ENCODE measurements around the gene LIPN. TPM values are rescaled to one million over a fixed set of nuclear protein-coding genes. Genes with fewer than 3 reads are reported as not detected.
"Not testable (repeated sequence)": the region's sequence is repeated elsewhere in the genome, so short reads cannot be mapped to it uniquely, and the experiment has no call there.

Gene LIPN
- total RNA-seq (2014; rRNA removed; shearing (Covaris generic)) = not detected in 2 replicates
- not detected in 2 replicates for polyA plus RNA-seq (2014; cell fraction: nucleus; rRNA removed)

GRCh38 chr10:88759366-88760101 lies at the start of gene LIPN:
Gene LIPN, plus strand, starts transcription at chr10:88760020. Its CDS starts 1,386 bp downstream, at chr10:88761406.
- no peak for DNase-seq (ENCODE audit: extremely low read depth, low read depth)

GRCh38 chr10:88715517-88715916 lies 44.3 kb upstream of the LIPN start:
- DNase-seq (ENCODE audit: extremely low read depth, low read depth) = no peak

GRCh38 chr10:88721392-88721791 lies 38.4 kb upstream of the LIPN start:
- DNase-seq (ENCODE audit: extremely low read depth, low read depth) = no peak

- DNase-seq (ENCODE audit: extremely low read depth, low read depth) = no peak
These were observed 34.0 kb upstream of the LIPN start for GRCh38 chr10:88725798-88726197.

- DNase-seq (ENCODE audit: extremely low read depth, low read depth) = no peak
These were observed 31.6 kb upstream of the LIPN start for GRCh38 chr10:88728107-88728763.

GRCh38 chr10:88730864-88731263 lies 29.0 kb upstream of the LIPN start:
- DNase-seq (ENCODE audit: extremely low read depth, low read depth) = no peak

- no peak for DNase-seq (ENCODE audit: extremely low read depth, low read depth)
These were observed 28.5 kb upstream of the LIPN start for GRCh38 chr10:88731296-88731695.

GRCh38 chr10:88733215-88733614 lies 26.6 kb upstream of the LIPN start:
- no peak for DNase-seq (ENCODE audit: extremely low read depth, low read depth)

- no peak for DNase-seq (ENCODE audit: extremely low read depth, low read depth)
These were observed 24.2 kb upstream of the LIPN start for GRCh38 chr10:88735661-88736060.

GRCh38 chr10:88741921-88742320 lies 17.9 kb upstream of the LIPN start:
- not testable (repeated sequence) for DNase-seq (ENCODE audit: extremely low read depth, low read depth)

GRCh38 chr10:88742448-88742847 lies 17.4 kb upstream of the LIPN start:
- no peak for DNase-seq (ENCODE audit: extremely low read depth, low read depth)

- DNase-seq (ENCODE audit: extremely low read depth, low read depth) = no peak
These were observed 15.8 kb upstream of the LIPN start for GRCh38 chr10:88744002-88744401.

- no peak for DNase-seq (ENCODE audit: extremely low read depth, low read depth)
These were observed 14.2 kb upstream of the LIPN start for GRCh38 chr10:88745633-88746032.

GRCh38 chr10:88754287-88754686 lies 5.5 kb upstream of the LIPN start:
- no peak for DNase-seq (ENCODE audit: extremely low read depth, low read depth)

GRCh38 chr10:88755753-88756152 lies 4.1 kb upstream of the LIPN start:
- DNase-seq (ENCODE audit: extremely low read depth, low read depth) = no peak

GRCh38 chr10:88756660-88757059 lies 3.2 kb upstream of the LIPN start:
- DNase-seq (ENCODE audit: extremely low read depth, low read depth) = no peak

GRCh38 chr10:88762906-88763305 lies 3.1 kb downstream of the LIPN start:
- no peak for DNase-seq (ENCODE audit: extremely low read depth, low read depth)

GRCh38 chr10:88763441-88763840 lies 3.6 kb downstream of the LIPN start:
- no peak for DNase-seq (ENCODE audit: extremely low read depth, low read depth)

- no peak for DNase-seq (ENCODE audit: extremely low read depth, low read depth)
These were observed 4.3 kb downstream of the LIPN start for GRCh38 chr10:88764110-88764509.

GRCh38 chr10:88765816-88766215 lies 6.0 kb downstream of the LIPN start:
- no peak for DNase-seq (ENCODE audit: extremely low read depth, low read depth)

GRCh38 chr10:88769384-88769783 lies 9.6 kb downstream of the LIPN start:
- DNase-seq (ENCODE audit: extremely low read depth, low read depth) = no peak

- DNase-seq (ENCODE audit: extremely low read depth, low read depth) = no peak
These were observed 21.4 kb downstream of the LIPN start for GRCh38 chr10:88781206-88781605.

Measured in NCI-H460 (cell line).